Adrenal gland (tissue), 19 donors: ENCODE measurements around the gene SLIT3. TPM values are rescaled to one million over a fixed set of nuclear protein-coding genes. Genes with fewer than 3 reads are reported as not detected.

Experiments
- DNase-seq, 7 donors: peaks; one replicate each; pipeline ENCODE4 v3.0.0-alpha.2; 2019 to 2020
- H3K27ac ChIP-seq, 5 donors: fragments of 200-600 bp; sonication (generic) in 4 of 5; 1 replicate in 3 of 5; 2 replicates in 2 of 5; pipeline versions ENCODE4 v1.5.1 to v1.8.0; 2016 to 2020; ENCODE audit warnings: mild to moderate bottlenecking in 1 of 5
- H3K27me3 ChIP-seq: fragments of 200-600 bp; 2 replicates; pipeline ENCODE4 v1.8.0; 2021
- H3K36me3 ChIP-seq, 2 donors: fragments of 200-600 bp; replicated peaks in 1 of 2; 1 replicate in 1 of 2; 2 replicates in 1 of 2; pipeline versions ENCODE4 v1.5.1 to v1.8.0; 2018 to 2022
- H3K4me1 ChIP-seq, 2 donors: fragments of 200-600 bp; replicated peaks in 1 of 2; 1 replicate in 1 of 2; 2 replicates in 1 of 2; pipeline versions ENCODE4 v1.5.1 to v1.8.0; 2018 to 2021
- H3K4me3 ChIP-seq, 4 donors: fragments of 200-600 bp; sonication (generic) in 3 of 4; one replicate each; pipeline ENCODE4 v1.5.1; 2016 to 2018
- H3K9me3 ChIP-seq, 3 donors: fragments of 200-600 bp; sonication (generic) in 1 of 3; replicated peaks in 1 of 3; 1 replicate in 2 of 3; 2 replicates in 1 of 3; pipeline versions ENCODE4 v1.5.1 to v1.8.0; 2016 to 2021
- POLR2A ChIP-seq, 2 donors: fragments of 450-650 bp; IDR thresholded peaks; one replicate each; pipeline ENCODE4 v1.6.1; 2017; ENCODE audit warnings: antibody characterized with exemption in 2 of 2, mild to moderate bottlenecking in 2 of 2, moderate library complexity in 1 of 2
- WGBS, 4 donors: extraction: QIAGEN DNeasy Blood & Tissue Kit in 2 of 4; methylation state at CpG; one replicate each; pipeline versions ENCODE4 v1.1.5 to v1.1.7; 2013 to 2017; 5-methylcytosine and 5-hydroxymethylcytosine counted together
- intact Hi-C, 2 donors: fragments of 100-400 bp; cut with DNase I; formaldehyde crosslinking; loops; one replicate each; pipeline versions ENCODE4 v1.14.1 to v1.15.0; 2022 to 2023
- long read RNA-seq, 10 donors: library from polyadenylated mRNA in 3 of 10; unstranded in 2 of 10; stranded (forward) in 1 of 10; transcript quantifications; one replicate each; pipeline ENCODE4 v2.0.0 and lab custom pipeline, GENCODE V29; 2021 to 2026
- polyA plus RNA-seq, 3 donors: library from polyadenylated mRNA; stranded (reverse); fragments of 200-250 nt in 2 of 3; fragments of 350-450 nt in 1 of 3; fragmentation: Illumina TruSeq in 1 of 3; extraction: RNeasy Lipid Tissue Mini Kit (QIAGEN cat#74804) in 1 of 3; gene quantifications; one replicate each; pipeline ENCODE4 v1.2.3, GENCODE V29; 2013 to 2014
- total RNA-seq, 9 donors: library from RNA; depleted of rRNA in 4 of 9; stranded (reverse); fragments of >200 nt in 4 of 9; fragments of 120-200 nt in 1 of 9; fragmentation: NEBNext Ultra II Directional in 1 of 9; extraction: Animal tissue kit (Norgen Biotek cat#: 25700) in 1 of 9; gene quantifications; one replicate each; pipeline versions ENCODE4 v1.1.0 to v1.2.4, GENCODE V29; 2013 to 2023
- TF ChIP-seq, protein P1 (sequence below), 6 experiments: fragments of 450-650 bp in 4 of 6; fragments of 200-600 bp in 2 of 6; sonication (generic) in 1 of 6; IDR thresholded peaks; 1 replicate in 5 of 6; 2 replicates in 1 of 6; pipeline versions ENCODE4 v1.5.1 to v1.8.0; 2016 to 2021; ENCODE audit warnings: antibody characterized with exemption in 6 of 6, mild to moderate bottlenecking in 2 of 6, moderate library complexity in 1 of 6
- donor health status: healthy with polysubstance abuse.
- donor health status: Bipolar disorder and iron deficiency.
- donor health status: DM: yes; HTN: yes; CAD: no.
- donor health status: DM: no; HTN: no; CAD: no.
- donor health status: DM: no; HTN: no; CAD: no.
- donor health status: DM: yes; HTN: yes; CAD: no.

Gene SLIT3
- total RNA-seq = 10 to 100 TPM; 10.4 to 94.1 (median 40.6) TPM
- polyA plus RNA-seq = 10 to 100 TPM in 2 of 3 donors, 1 to 10 TPM in 1; 10.0 to 21.3 (median 10.6) TPM
- long read RNA-seq, donor 1 = 0 reads
- long read RNA-seq, donor 2 = 0 reads
- long read RNA-seq, donor 3 = 0 reads
- long read RNA-seq, donor 4, partial matches to known transcripts = 3 of 3 reads
- long read RNA-seq, donor 4, other reads (novel, unspliced or antisense) = 0 of 3 reads
- long read RNA-seq, donor 5, partial matches to known transcripts = 26 of 29 reads
- long read RNA-seq, donor 5, other reads (novel, unspliced or antisense) = 3 of 29 reads
- long read RNA-seq, donor 6, partial matches to known transcripts = 7 of 9 reads
- long read RNA-seq, donor 6, other reads (novel, unspliced or antisense) = 2 of 9 reads
- long read RNA-seq, donor 7 = 0 reads
- long read RNA-seq, donor 8 = 0 reads
- long read RNA-seq, donor 9 = 0 reads
- long read RNA-seq, donor 10 = 0 reads

DNA sequence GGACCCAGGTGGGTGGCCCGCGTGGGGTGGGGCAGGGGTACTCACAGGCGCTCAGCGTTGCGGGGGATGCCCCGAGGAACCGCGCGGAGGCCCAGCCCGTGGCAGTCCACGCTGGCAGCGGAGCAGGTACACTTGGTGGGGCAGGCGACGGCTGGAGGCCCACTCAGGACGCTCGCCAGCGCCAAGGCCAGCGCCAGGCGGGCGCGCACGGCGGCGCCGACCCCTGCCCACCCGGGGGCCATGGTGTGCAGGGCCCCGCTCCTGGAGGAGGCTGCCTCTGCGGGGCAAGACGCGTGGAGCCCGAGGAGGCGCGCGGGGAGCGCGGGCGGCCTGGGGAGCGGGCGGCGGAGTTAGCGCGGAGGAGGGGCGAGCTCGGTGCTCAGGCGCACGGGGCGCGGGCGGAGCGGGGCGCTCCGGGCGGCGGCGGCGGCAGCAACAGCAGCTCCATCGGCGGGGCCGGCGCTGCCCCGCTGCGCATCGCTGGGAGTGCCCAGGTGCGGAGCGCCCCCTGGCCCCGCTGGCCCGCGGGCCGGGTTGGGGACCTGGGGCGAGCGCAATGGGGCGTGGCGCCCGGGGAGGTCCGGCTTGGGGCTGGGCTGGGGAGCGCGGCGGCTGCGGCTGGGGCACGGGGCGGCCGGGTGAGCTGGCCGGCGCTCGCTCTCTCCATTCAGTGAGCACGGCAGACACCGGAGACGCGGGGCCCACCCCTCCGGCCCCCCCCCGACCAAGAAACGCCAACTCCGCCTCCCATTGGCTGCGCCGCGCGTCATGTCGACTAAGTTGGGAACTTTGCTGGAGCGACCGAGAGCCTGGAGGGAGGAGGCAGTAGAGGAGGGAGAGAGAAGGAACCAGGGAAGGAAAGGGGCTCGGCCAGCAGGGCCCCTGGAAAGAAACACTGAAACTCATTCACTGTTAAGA is at the start of gene SLIT3:
Gene SLIT3, minus strand, starts transcription at position 672 of the 918 bp plus-strand sequence. Its CDS starts 430 bp downstream, at position 242.
- TF ChIP-seq POLR2A (IDR thresholded peaks at IDR 0.05) = peak in 1 of 2 donors; percentile 12
- TF ChIP-seq, protein P1, sequence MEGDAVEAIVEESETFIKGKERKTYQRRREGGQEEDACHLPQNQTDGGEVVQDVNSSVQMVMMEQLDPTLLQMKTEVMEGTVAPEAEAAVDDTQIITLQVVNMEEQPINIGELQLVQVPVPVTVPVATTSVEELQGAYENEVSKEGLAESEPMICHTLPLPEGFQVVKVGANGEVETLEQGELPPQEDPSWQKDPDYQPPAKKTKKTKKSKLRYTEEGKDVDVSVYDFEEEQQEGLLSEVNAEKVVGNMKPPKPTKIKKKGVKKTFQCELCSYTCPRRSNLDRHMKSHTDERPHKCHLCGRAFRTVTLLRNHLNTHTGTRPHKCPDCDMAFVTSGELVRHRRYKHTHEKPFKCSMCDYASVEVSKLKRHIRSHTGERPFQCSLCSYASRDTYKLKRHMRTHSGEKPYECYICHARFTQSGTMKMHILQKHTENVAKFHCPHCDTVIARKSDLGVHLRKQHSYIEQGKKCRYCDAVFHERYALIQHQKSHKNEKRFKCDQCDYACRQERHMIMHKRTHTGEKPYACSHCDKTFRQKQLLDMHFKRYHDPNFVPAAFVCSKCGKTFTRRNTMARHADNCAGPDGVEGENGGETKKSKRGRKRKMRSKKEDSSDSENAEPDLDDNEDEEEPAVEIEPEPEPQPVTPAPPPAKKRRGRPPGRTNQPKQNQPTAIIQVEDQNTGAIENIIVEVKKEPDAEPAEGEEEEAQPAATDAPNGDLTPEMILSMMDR (IDR thresholded peaks at IDR 0.05) = peak in 1 of 6 experiments; percentile 2
- DNase-seq = peak; percentile 62 to 85 (median 70)
- intact Hi-C loops = loop anchor here (5.0 to 10.0 kb wide), 3 partner anchors 308 to 623 kb away; no protein-coding TSS in a partner anchor
- H3K4me3 ChIP-seq = peak within 1 kb of the TSS in 1 of 4 donors; percentile 59
- H3K27me3 ChIP-seq = peaks cover 4% of the 10 kb centered on the region
- H3K36me3 ChIP-seq = no peaks in the 10 kb centered on the region
- H3K9me3 ChIP-seq = no peaks in the 10 kb centered on the region
- H3K4me1 ChIP-seq = peaks cover 0 to 5% of the 10 kb centered on the region in 2 donors
- H3K27ac ChIP-seq = peak within 1 kb of the TSS in 2 of 5 donors; percentile 62 to 89
- 0 to 1% (median 1%) methylated on average over 15 to 101 of the region's 101 CpGs for WGBS, 4 donors

DNA sequence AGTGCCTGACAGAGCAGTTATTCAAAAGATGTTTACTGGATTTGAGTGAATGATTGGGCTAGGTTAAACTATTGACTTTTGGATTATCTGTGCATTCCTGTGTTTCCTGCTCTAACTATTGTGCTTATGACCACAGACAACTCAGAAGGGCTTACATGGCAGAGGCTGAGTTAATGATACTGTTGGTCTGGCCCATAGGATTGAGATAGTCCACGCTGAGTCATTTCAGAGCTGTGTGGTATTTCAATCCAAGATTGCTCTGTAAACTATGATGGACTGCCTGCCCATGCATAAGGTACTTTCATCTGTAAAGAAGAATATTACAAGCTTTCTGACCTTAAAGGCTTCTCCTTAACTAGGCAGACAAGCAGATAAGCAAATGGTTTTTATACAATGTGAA is 49.1 kb upstream of the SLIT3 start:
- H3K4me3 ChIP-seq = no peak overlapping the region
- no peaks in the 10 kb centered on the region for H3K36me3 ChIP-seq
- WGBS, 4 donors = 86 to 92% (median 89%) methylated on average over 1 of the region's 1 CpG
- no peaks in the 10 kb centered on the region for H3K27me3 ChIP-seq
- H3K9me3 ChIP-seq = no peaks in the 10 kb centered on the region
- intact Hi-C loops = no loop called here
- TF ChIP-seq, protein P1 (IDR thresholded peaks at IDR 0.05) = no peak
- no peak for TF ChIP-seq POLR2A (IDR thresholded peaks at IDR 0.05)
- no peak for DNase-seq
- no peak overlapping the region for H3K27ac ChIP-seq
- H3K4me1 ChIP-seq = no peaks in the 10 kb centered on the region

DNA sequence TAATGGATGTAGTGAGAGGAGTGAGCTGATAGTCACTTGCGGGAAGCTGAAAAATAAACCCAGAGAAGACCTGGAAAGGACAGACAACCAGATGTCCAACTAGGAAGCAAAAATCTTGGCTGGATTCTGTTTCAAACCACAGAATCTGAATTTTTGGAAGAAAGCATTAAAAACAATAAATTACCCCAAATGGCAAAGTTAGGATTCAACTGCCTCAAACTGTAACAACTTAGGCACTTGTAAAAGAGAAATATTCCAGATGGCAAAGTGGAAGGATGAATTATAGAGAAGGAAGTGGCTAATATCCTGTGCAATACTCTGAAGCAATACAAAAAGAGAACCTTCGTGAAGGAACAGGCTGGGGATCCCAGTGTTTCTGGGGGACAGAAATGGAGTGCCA is 46.8 kb upstream of the SLIT3 start:
- Histone ChIP-seq H3K27ac (no peak overlapping the region), H3K4me3 (no peak overlapping the region), H3K4me1 (no peaks in the 10 kb centered on the region), H3K9me3 (no peaks in the 10 kb centered on the region), H3K36me3 (no peaks in the 10 kb centered on the region), H3K27me3 (no peaks in the 10 kb centered on the region)
- intact Hi-C loops = no loop called here
- TF ChIP-seq POLR2A (IDR thresholded peaks at IDR 0.05) = no peak
- TF ChIP-seq, protein P1 (IDR thresholded peaks at IDR 0.05) = no peak
- DNase-seq = no peak
- WGBS, 4 donors = 49 to 69% (median 56%) methylated on average over 2 of the region's 2 CpGs

DNA sequence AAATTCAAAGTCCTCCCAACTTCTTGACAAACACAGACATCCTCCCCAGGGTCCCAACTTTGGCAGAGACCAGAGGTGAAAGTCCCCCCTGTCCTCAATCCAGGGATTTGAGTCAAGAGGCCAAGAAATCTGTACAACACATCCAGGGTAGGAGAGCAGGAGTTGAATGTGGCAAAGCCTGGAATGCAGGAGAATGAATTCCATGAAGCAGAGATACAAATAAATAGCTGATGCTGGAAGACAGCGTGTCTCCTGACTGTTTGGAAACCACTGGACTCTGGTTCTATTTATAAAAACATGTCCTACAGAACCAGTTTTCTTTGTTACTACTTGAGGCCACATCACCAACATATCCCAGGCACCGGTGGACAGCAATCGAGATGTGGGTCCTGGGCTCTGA is 43.7 kb upstream of the SLIT3 start:
- Histone ChIP-seq H3K4me1 (no peaks in the 10 kb centered on the region), H3K27me3 (no peaks in the 10 kb centered on the region), H3K4me3 (no peak overlapping the region), H3K27ac (no peak overlapping the region), H3K9me3 (no peaks in the 10 kb centered on the region), H3K36me3 (no peaks in the 10 kb centered on the region)
- no peak for DNase-seq
- intact Hi-C loops = no loop called here
- TF ChIP-seq, protein P1 (IDR thresholded peaks at IDR 0.05) = no peak
- no peak for TF ChIP-seq POLR2A (IDR thresholded peaks at IDR 0.05)
- 70 to 84% (median 80%) methylated on average over 3 of the region's 3 CpGs for WGBS, 4 donors
